Measurements from ENCODE around the gene PDE2A. TPM values are rescaled to one million over a fixed set of nuclear protein-coding genes. Genes with fewer than 3 reads are reported as not detected.

Gene PDE2A
- total RNA-seq, 1 donor from 2014 or later: 3.0 TPM

DNA sequence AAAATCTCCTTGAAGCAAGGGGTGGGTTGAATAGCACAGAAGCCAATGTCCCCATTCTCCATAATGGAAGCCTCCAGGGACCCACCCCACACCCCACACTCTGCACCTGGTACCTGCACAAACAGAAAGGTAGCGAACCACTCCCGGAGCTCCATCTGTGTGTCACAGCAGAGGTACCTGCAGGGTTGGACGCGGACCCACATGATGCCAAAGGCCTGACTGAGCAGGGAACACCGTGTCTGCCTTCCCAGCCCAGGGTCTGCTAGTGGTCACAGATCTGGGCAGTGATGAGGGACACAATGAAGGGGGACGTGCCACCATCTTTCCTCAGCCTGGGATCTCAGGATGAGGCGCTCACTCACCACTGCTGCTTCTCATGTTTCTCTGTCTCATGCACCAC lies 13.1 kb upstream of the PDE2A start:
- no peaks in the 10 kb centered on the region for H3K4me1 Mint-ChIP-seq
- H3K36me3 Mint-ChIP-seq (ENCODE audit: low read depth): no peaks in the 10 kb centered on the region
- TF ChIP-seq, protein P1, sequence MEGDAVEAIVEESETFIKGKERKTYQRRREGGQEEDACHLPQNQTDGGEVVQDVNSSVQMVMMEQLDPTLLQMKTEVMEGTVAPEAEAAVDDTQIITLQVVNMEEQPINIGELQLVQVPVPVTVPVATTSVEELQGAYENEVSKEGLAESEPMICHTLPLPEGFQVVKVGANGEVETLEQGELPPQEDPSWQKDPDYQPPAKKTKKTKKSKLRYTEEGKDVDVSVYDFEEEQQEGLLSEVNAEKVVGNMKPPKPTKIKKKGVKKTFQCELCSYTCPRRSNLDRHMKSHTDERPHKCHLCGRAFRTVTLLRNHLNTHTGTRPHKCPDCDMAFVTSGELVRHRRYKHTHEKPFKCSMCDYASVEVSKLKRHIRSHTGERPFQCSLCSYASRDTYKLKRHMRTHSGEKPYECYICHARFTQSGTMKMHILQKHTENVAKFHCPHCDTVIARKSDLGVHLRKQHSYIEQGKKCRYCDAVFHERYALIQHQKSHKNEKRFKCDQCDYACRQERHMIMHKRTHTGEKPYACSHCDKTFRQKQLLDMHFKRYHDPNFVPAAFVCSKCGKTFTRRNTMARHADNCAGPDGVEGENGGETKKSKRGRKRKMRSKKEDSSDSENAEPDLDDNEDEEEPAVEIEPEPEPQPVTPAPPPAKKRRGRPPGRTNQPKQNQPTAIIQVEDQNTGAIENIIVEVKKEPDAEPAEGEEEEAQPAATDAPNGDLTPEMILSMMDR (conservative IDR thresholded peaks at IDR 0.05): no peak
- no peak for DNase-seq (ENCODE audit: low read depth, low spot score)
- H3K4me3 Mint-ChIP-seq: no peak overlapping the region
- H3K27ac Mint-ChIP-seq (ENCODE audit: unreplicated experiment): peak overlapping the region; percentile 12
- peaks cover 4% of the 10 kb centered on the region for H3K27me3 Mint-ChIP-seq (ENCODE audit: low read depth)
- H3K9me3 Mint-ChIP-seq: no peaks in the 10 kb centered on the region

DNA sequence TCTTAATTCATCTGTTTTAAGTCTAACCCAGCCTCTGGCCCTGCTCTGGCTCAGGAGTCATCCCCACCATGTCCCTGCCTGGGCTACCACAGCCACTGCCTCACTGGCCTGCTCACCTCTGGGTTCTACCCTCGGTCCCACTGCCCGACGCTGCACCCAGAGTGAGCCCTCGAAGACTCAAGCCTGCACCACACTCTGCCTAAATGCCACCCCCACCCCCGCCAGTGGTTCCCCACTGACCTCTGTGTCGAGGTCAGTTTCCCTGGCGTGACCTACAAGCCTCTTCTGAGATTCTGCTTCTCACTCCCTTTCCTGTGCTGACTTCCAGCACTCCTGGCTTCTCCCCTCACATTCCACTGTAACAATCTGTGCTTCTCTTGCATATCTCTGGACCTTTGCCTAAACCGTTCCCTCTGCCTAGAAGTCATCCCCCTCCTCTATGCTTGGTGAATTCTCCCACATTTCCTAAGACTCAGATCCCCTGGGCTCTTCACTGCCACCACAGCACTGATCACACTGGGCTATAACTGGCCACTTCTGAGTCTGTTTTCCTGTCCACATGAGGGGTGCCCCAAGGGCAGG lies 12.5 kb upstream of the PDE2A start:
- H3K27me3 Mint-ChIP-seq (ENCODE audit: low read depth): peaks cover 5% of the 10 kb centered on the region
- H3K27ac Mint-ChIP-seq (ENCODE audit: unreplicated experiment): peak overlapping the region; percentile 12
- DNase-seq (ENCODE audit: low read depth, low spot score): no peak
- no peaks in the 10 kb centered on the region for H3K4me1 Mint-ChIP-seq
- H3K36me3 Mint-ChIP-seq (ENCODE audit: low read depth): no peaks in the 10 kb centered on the region
- H3K9me3 Mint-ChIP-seq: no peaks in the 10 kb centered on the region
- no peak overlapping the region for H3K4me3 Mint-ChIP-seq
- TF ChIP-seq, protein P1 (conservative IDR thresholded peaks at IDR 0.05): no peak

- DNase-seq (ENCODE audit: low read depth, low spot score): no peak
- Mint-ChIP-seq H3K4me3 (no peak overlapping the region), H3K9me3 (no peaks in the 10 kb centered on the region), H3K36me3 (ENCODE audit: low read depth) (no peaks in the 10 kb centered on the region), H3K4me1 (peaks cover 8% of the 10 kb centered on the region), H3K27ac (ENCODE audit: unreplicated experiment) (no peak overlapping the region), H3K27me3 (ENCODE audit: low read depth) (peaks cover 5% of the 10 kb centered on the region)
- TF ChIP-seq, protein P1 (conservative IDR thresholded peaks at IDR 0.05): no peak
Measured at GRCh38 chr11:72685560-72686480, 11.6 kb upstream of the PDE2A start.

DNA sequence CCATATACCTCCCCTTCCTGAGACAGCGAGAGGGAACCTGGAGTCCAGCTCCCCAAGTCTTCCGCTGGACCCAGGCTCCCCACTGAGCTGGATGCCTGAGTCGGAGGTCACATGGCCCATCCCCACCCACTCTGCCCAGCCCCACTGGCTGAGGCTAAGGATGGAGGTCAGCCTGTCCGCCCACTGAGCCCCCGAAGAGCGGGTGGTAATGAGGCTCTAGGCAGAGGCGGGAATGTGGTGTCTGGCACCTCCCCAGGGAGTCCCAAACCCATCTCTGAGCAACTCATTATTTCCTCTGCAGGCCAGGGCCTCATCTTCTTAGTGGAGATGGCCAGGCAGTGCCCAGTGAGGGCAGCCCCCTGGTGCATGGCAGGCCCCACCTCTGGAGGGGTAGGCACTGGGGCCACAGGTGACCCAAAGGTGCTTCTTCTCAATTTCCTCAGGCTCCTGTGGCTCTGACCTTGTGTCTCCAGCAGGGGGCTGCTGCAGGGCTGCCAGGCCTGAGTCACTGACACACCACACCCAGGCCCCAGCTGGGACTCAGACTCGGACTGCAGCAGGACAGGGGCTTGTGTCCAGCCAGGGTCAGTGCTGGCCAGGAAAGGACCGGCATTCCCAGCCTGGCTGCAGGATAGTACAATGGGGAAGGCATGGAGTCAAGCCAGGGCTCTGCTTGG lies 10.2 kb upstream of the PDE2A start:
- DNase-seq (ENCODE audit: low read depth, low spot score): peak; percentile 46
- H3K9me3 Mint-ChIP-seq: no peaks in the 10 kb centered on the region
- H3K27me3 Mint-ChIP-seq (ENCODE audit: low read depth): peaks cover 18% of the 10 kb centered on the region
- no peak overlapping the region for H3K4me3 Mint-ChIP-seq
- H3K4me1 Mint-ChIP-seq: peaks cover 10% of the 10 kb centered on the region
- H3K36me3 Mint-ChIP-seq (ENCODE audit: low read depth): no peaks in the 10 kb centered on the region
- H3K27ac Mint-ChIP-seq (ENCODE audit: unreplicated experiment): no peak overlapping the region
- TF ChIP-seq, protein P1 (conservative IDR thresholded peaks at IDR 0.05): peak; percentile 64

DNA sequence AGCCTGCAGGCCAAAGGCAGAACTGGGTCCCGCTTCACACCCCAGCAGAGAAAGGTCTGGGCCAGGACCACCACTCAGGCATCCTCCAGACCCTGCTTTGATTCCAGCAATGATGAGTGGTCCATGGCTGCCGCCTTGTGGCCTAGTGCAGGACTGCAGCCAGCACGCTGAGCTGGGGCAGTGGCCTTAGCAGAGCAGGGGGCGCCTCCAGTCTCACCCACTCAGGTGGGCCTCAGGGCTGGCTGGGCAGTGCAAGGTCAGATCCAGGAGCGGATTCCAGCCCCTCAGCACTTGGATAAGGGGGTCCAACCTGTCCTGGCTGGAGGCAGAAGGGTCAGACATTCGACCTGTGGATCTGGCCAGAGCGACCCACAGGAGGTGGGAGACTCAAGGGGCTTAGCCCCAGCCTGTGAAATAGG lies 9.6 kb upstream of the PDE2A start:
- peak overlapping the region; percentile 13 for H3K4me3 Mint-ChIP-seq
- TF ChIP-seq, protein P1 (conservative IDR thresholded peaks at IDR 0.05): peak; percentile 87
- peaks cover 24% of the 10 kb centered on the region for H3K27me3 Mint-ChIP-seq (ENCODE audit: low read depth)
- DNase-seq (ENCODE audit: low read depth, low spot score): peak; percentile 94
- peaks cover 14% of the 10 kb centered on the region for H3K4me1 Mint-ChIP-seq
- H3K27ac Mint-ChIP-seq (ENCODE audit: unreplicated experiment): no peak overlapping the region
- no peaks in the 10 kb centered on the region for H3K36me3 Mint-ChIP-seq (ENCODE audit: low read depth)
- H3K9me3 Mint-ChIP-seq: no peaks in the 10 kb centered on the region
